ENCODE measurements around the gene NAPEPLD.
"Not testable (repeated sequence)": the region's sequence is repeated elsewhere in the genome, so short reads cannot be mapped to it uniquely, and the experiment has no call there.

Gene NAPEPLD

DNA sequence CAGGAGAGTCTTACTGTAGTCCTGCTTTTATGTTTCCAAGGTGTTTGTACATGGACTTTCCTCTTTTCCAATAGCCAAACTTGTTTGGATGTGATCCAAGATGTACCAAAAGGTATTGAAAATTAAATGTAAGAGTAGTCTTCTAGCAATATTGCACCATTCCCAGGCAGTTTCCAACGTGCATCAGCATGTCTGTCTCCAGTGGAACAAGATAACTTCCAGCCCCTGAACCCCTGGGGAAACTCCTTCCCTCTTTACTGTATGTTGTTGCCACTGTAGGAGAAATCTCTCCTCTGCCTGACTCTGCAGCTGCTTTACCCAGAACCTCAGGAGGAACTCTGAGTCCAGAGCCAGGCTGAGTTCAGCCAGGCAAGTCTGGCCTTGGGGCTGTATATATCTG, 55.5 kb downstream of the NAPEPLD start:
- no peak overlapping the region for H3K4me3 ChIP-seq (ENCODE audit: low read length)
- TF ChIP-seq, protein P1, sequence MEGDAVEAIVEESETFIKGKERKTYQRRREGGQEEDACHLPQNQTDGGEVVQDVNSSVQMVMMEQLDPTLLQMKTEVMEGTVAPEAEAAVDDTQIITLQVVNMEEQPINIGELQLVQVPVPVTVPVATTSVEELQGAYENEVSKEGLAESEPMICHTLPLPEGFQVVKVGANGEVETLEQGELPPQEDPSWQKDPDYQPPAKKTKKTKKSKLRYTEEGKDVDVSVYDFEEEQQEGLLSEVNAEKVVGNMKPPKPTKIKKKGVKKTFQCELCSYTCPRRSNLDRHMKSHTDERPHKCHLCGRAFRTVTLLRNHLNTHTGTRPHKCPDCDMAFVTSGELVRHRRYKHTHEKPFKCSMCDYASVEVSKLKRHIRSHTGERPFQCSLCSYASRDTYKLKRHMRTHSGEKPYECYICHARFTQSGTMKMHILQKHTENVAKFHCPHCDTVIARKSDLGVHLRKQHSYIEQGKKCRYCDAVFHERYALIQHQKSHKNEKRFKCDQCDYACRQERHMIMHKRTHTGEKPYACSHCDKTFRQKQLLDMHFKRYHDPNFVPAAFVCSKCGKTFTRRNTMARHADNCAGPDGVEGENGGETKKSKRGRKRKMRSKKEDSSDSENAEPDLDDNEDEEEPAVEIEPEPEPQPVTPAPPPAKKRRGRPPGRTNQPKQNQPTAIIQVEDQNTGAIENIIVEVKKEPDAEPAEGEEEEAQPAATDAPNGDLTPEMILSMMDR (conservative IDR thresholded peaks at IDR 0.05; ENCODE audit: low read length) = no peak
- no peak for DNase-seq (ENCODE audit: low read depth)

DNA sequence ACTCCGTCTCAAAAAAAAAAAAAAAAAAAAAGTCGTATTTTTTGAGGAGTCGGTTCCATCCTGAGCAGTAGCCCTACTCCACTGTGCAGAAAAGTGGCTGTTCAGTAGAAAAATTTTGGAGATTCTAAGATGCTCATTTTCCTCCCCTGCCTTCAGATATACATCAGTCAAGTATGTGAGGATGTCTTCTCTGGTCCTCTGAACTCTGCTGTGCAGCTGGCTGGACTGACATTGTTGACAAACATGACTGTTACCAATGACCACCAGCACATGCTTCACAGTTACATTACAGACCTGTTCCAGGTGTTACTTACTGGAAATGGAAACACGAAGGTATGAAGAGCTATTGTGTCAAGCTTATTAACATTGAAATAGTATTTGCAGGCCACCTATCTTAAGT, 56.6 kb downstream of the NAPEPLD start:
- H3K4me3 ChIP-seq (ENCODE audit: low read length); DNase-seq (ENCODE audit: low read depth): not testable (repeated sequence)

DNA sequence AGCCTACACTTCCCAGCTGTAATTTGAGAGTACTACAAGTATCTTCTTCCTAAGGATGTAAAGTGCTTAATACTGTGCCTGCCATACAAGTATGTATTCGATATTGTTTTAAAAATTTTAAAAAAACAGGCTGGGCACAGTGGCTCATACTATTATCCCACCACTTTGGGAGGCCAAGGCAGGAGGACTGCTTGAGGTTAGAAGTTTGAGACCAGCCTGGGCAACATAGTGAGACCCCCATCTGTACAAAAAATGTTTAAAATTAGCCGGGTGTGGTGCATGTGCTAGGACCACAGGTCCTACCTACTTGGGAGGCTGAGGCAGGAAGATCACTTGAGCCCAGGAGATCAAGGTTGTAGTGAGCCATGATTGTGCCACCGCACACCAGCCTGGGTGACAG, 65.7 kb downstream of the NAPEPLD start:
- H3K4me3 ChIP-seq (ENCODE audit: low read length) = no peak overlapping the region
- no peak for DNase-seq (ENCODE audit: low read depth)
- TF ChIP-seq, protein P1 (conservative IDR thresholded peaks at IDR 0.05; ENCODE audit: low read length) = no peak

DNA sequence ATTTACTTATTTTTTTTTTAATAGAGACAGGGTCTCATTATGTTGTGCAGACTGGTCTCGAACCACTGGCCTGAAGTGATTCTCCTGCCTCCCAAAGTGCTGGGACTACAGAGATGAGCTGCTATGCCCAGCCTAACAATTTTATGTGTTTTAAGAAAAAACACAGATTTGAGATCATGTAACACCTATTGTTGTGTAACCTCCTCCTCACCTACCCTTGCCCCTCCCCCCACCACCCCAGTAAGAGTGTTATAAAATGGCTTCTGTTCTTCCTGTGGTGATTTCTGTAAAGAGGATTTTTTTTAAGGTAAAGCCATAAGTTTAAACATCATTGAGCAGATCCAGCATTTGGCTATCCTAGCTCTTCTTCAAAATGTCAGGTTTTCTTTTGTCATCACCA, 66.4 kb downstream of the NAPEPLD start:
- TF ChIP-seq, protein P1 (conservative IDR thresholded peaks at IDR 0.05; ENCODE audit: low read length) = no peak
- no peak for DNase-seq (ENCODE audit: low read depth)
- no peak overlapping the region for H3K4me3 ChIP-seq (ENCODE audit: low read length)

DNA sequence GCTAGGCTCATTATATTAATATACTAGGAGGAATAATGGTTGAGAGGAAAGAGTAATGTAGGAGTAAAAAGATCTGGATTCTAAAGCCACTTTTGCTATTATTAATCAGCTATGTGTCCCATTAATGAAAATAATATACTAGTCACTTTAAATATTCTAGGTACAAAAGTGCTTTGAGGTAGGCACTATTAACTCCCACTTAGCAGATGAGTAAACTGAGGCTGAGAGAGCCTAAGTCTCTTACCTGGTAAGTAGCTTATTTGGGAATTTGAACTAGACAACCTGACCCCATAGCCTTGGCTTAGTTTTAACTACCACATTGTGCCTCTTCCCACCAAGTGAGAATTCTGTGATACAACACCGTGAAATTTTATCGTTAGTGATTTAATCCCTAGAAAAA, 68.0 kb downstream of the NAPEPLD start:
- TF ChIP-seq, protein P1 (conservative IDR thresholded peaks at IDR 0.05; ENCODE audit: low read length) = no peak
- DNase-seq (ENCODE audit: low read depth) = no peak
- H3K4me3 ChIP-seq (ENCODE audit: low read length) = no peak overlapping the region

DNA sequence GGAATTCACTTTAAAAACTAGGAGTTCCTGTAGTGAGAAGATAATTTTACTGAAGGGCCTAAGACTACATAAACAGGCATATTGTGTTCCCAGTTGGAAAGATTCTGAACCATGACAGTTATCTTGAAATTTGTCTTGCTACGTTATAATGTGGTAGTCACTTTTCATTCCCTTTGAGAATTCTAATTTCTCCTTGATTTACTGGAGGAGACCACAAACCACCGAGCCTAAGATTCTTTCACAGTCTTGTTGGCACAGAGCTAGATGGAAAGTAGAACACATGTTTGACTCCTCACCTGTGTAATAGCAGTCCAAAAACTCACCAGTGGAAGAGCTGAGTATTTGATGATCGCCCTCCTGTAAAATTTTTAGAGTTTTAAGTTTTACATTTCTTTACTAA, 69.1 kb downstream of the NAPEPLD start:
- H3K4me3 ChIP-seq (ENCODE audit: low read length) = no peak overlapping the region
- DNase-seq (ENCODE audit: low read depth) = no peak
- TF ChIP-seq, protein P1 (conservative IDR thresholded peaks at IDR 0.05; ENCODE audit: low read length) = no peak

DNA sequence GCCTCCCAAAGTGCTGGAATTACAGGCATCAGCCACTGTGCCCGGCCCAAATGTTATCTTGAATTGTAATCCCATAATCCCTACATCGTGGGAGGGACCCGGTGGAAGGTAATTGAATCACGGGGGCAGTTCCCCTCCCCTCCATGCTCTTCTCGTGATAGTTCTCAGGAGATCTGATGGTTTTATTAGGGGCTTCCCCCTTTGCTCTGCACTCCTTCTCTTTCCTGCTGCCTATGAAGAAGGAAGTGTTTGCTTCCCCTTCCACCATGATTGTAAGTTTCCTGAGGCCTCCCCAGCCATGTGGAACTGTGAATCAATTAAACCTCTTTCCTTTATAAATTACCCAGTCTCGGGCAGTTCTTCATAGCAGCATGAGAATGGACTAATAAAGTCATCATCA, 70.7 kb downstream of the NAPEPLD start:
- H3K4me3 ChIP-seq (ENCODE audit: low read length); DNase-seq (ENCODE audit: low read depth): not testable (repeated sequence)

DNA sequence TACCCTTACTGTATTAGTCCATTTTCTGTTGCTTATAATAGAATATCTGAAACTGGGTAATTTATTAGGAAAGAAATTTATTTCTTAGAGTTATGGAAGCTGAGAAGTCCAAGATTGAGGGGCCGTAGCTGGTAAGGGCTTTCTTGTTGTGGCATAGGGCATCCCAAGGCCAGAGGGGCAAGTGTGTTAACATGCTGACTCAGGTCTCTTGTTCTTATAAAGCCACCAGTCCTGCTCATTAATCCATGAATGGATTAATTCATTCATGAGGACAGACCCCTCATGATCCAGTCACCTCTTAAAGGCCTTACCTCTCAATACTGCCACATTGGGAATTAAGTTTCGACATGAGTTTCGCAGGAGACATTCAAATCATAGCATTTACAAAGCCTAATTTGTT, 71.6 kb downstream of the NAPEPLD start:
- no peak overlapping the region for H3K4me3 ChIP-seq (ENCODE audit: low read length)
- TF ChIP-seq, protein P1 (conservative IDR thresholded peaks at IDR 0.05; ENCODE audit: low read length) = no peak
- DNase-seq (ENCODE audit: low read depth) = no peak

Data from AG10803 (cell line).